ENCODE measurements around the gene SERPINA1. TPM values are rescaled to one million over a fixed set of nuclear protein-coding genes. Genes with fewer than 3 reads are reported as not detected.
A peak's percentile ranks its signal among the peaks of the same experiment; 100 is the strongest.
"Not testable (repeated sequence)": the region's sequence is repeated elsewhere in the genome, so short reads cannot be mapped to it uniquely, and the experiment has no call there.

SERPINA1 gene
- total RNA-seq, 8 experiments from 2014 or later: 0.22 to 1.9 (median 0.87) TPM; not detected in 1

DNA sequence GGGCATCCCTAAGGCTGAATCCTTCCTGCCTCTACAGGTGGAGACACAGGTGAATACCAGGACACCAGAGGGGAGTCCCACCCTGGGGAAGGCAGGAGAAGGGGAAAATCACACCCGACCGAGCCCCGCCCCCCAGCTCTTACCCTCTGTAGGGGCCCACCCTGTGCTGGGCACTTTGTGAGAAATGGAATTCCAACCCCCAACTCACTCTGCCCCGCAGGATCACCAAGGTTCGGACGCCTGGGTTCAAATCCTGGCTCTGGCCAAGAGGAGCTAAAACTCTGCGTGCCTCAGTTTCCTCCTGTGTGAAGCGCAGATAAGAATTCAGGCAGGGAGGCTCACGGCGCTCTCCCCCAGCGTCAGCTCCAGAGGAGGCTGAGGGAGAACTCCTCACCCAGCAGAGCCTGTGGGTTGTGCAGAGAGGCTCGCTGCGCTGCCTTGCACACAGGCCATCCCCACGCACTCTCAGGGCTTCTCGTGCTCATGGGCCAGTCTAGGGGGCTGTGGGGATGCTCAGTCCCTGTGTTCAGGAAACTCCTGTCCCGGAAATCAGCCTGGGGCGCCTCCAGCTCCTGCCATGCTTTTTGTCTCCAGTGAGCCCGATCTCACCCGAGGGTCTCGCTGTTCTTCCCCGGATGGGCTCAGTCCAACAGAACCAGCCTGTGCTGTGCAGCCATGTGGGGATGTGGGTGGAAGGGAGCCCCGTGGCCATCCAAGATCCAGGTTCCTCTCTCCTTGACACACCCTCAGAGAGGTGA is 18.5 kb downstream of the SERPINA1 start:
- H3K4me1 ChIP-seq (replicated peaks in 1 of 2); in situ Hi-C loops (cut with MboI; ENCODE audit: low pct_unique_long_range_greater_than_20kb in 2 of 9, low sequenced_read_pairs in 9 of 9, unreplicated experiment in 9 of 9); H3K27ac ChIP-seq; ATAC-seq (replicated peaks in 6 of 8); H3K4me3 ChIP-seq: not testable (repeated sequence)
- no CpG with 5 or more reads among the region's 22 CpGs for WGBS, 10 experiments

DNA sequence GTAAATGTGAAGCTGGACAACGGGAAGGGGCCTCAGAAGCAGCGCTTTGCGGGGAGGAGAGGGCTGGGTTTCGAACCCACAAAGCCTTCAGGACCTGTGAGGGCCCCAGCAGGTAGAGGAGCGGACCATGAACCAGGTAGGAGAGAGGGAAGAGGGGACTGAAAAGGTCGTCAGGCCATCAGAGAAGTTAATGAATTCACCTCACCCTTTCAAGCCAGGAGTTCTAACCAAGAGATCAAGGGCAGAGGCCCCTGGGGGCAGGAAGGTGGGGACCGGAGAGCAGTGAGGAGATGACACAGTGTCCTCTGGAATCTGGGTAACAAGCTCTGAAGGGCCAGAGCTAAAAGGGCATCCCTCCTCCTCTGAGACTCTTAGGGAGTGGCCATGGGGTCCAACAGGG is 19.4 kb downstream of the SERPINA1 start:
- no peak for ATAC-seq (replicated peaks in 6 of 8)
- no peak overlapping the region for H3K27ac ChIP-seq
- 81 to 100% (median 86%) methylated on average over 1 to 6 of the region's 7 CpGs; no CpG with 5 or more reads in 2 of the 10 experiments for WGBS, 10 experiments
- H3K4me3 ChIP-seq: no peak overlapping the region
- H3K4me1 ChIP-seq (replicated peaks in 1 of 2): no peaks in the 10 kb centered on the region
- in situ Hi-C loops (cut with MboI; ENCODE audit: low pct_unique_long_range_greater_than_20kb in 2 of 9, low sequenced_read_pairs in 9 of 9, unreplicated experiment in 9 of 9): no loop called here

DNA sequence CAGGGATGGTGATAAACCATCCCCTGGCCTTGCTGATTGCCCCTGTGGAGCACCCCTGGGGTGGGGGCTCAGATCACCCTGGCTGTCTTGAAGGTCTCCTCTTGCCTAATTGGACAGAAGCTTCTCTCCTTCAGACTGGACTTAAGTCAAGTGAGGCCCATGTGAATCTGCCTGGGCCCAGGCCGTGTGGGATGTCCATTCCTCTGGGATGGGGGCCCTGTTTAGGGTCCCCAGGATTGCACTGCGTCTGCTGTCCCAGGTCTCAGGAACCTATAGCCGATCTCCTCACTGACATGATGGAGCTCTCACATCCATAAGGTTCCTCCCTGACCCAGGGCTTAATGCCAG is 20.2 kb downstream of the SERPINA1 start:
- in situ Hi-C loops (cut with MboI; ENCODE audit: low pct_unique_long_range_greater_than_20kb in 2 of 9, low sequenced_read_pairs in 9 of 9, unreplicated experiment in 9 of 9): no loop called here
- ATAC-seq (replicated peaks in 6 of 8): no peak
- 83% methylated on average over 1 of the region's 3 CpGs; no CpG with 5 or more reads in 9 of the 10 experiments for WGBS, 10 experiments
- Histone ChIP-seq H3K27ac (no peak overlapping the region), H3K4me3 (no peak overlapping the region), H3K4me1 (replicated peaks in 1 of 2) (no peaks in the 10 kb centered on the region)

DNA sequence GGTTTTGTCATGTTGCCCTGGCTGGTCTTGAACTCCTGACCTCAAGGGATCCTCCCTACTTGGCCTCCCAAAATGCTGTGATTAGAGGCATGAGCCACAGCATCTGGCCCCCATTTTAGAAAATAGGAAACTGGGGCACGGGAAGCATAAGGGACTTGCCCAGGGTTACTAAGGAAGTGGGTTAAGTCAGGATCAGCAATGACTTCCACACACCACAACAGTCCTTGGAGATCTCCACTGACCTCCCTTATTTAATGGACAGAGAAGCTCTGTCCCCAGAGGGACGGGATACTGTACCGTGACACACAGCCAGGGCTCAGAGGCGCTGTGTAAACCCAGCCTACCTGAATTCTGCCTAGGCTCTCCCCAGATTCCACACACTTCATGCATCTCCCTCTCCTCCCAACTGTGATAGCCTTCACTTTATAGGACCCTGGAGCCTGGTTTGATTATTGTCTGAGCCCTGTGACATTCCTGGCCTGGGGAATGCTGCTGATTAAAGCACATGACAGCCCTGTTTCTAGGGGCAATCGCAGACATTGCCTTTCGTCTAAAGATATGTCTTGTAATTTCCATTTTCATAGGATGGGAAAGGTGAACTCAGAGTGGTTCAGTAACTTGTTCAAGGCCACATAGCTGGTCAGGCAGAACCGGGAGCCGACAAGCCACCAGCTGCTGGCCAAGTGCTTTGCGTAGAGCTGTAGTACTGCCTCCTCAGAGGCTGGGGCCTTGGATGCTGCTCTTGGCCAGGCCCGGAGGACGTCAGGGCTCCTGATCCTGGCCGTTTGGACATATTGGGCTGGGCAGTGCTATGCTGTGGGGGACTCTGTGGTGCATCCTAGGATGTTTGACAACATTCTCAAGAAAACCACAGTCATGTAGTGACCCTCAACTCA is 20.8 kb downstream of the SERPINA1 start:
- H3K4me3 ChIP-seq: no peak overlapping the region
- H3K27ac ChIP-seq: no peak overlapping the region
- 17 to 100% (median 86%) methylated on average over 1 to 7 of the region's 12 CpGs; no CpG with 5 or more reads in 2 of the 10 experiments for WGBS, 10 experiments
- in situ Hi-C loops (cut with MboI; ENCODE audit: low pct_unique_long_range_greater_than_20kb in 2 of 9, low sequenced_read_pairs in 9 of 9, unreplicated experiment in 9 of 9): no loop called here
- ATAC-seq (replicated peaks in 6 of 8): peak in 2 of 8 experiments; percentile 28 to 65
- no peaks in the 10 kb centered on the region for H3K4me1 ChIP-seq (replicated peaks in 1 of 2)

DNA sequence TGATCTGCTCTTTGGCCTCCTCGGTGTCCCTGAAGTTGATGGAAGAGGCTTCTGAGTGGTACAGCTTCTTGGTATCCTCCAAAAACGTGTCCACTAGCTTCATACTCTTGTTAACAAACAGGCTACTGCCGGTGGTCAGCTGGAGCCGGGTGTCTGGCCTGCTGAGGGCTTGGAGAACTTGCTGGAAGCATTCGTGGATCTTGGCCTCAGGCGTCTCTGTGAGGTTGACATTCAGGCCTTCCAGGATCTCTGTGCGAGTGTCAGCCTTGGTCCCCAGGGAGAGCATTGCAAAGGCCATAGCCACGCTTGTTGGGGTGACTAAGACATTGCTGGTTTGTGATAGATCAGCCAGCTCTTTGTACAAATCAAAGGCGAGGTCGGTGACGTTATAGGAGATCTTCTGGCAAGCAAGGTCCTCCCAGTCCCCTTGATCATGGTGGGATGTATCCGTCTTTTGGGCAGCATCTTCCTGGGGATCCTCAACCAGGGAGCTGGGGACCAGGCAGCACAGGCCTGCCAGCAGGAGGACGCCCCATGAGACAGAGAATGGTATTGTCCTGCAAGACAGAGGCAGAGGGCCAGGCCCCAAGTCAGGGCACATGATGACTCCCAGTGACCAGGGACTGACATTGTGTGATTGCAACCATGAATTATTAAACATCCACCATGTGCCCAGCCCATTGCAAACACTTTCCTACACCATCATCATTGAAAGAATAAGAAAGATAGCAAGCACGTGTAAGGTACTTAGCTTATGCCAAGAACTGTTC is 22.1 kb downstream of the SERPINA1 start, which contains the start of gene SERPINA2:
SERPINA2 (minus strand) TSS at position 553 of the 770 bp plus-strand sequence.
- 60 to 100% (median 88%) methylated on average over 1 to 12 of the region's 14 CpGs; no CpG with 5 or more reads in 1 of the 10 experiments for WGBS, 10 experiments
- ATAC-seq (replicated peaks in 6 of 8): peak in 4 of 8 experiments; percentile 60 to 72 (median 66)
- Histone ChIP-seq H3K4me1 (replicated peaks in 1 of 2) (no peaks in the 10 kb centered on the region), H3K27ac (no peak within 1 kb of the TSS), H3K4me3 (no peak within 1 kb of the TSS)
- in situ Hi-C loops (cut with MboI; ENCODE audit: low pct_unique_long_range_greater_than_20kb in 2 of 9, low sequenced_read_pairs in 9 of 9, unreplicated experiment in 9 of 9): no loop called here

DNA sequence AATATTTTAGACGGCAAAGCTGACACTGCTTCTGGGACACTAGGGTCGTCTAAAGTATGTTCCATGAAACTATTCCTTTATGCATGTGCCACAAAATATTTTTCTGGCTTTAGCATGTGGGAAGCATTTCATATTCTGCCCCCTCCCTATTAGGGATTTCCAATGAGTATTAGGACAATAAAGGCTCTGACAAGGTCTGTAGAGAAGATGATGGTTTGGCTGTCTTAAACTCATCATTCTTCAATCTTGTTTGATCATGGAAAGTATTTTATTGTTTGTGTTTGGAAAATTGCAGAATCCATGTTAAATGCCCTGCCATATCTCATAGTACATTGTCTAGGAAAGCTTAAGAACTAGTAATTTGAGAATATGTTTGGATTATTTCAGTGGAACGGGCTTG is 22.8 kb downstream of the SERPINA1 start:
- ATAC-seq (replicated peaks in 6 of 8): no peak

DNA sequence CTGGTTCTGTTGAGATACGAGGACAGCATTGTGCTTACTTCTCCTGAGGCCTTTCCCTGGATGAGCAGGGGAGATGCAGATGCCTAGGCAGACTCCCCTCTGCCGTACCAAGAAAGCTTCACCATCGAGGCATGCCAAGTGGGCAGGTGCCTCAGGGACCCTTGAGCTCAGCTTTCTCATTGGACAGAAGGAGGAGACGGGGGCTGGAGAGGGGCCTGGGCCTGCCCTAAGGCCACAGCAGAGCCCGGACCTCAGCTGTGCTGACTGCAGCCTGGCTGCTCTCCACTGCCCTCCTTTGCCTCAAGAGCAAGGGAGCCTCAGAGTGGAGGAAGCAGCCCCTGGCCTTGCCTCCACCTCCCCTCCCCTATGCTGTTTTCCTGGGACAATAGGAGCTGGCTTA is 23.4 kb downstream of the SERPINA1 start:
- in situ Hi-C loops (cut with MboI; ENCODE audit: low pct_unique_long_range_greater_than_20kb in 2 of 9, low sequenced_read_pairs in 9 of 9, unreplicated experiment in 9 of 9): no loop called here
- H3K27ac ChIP-seq: no peak overlapping the region
- H3K4me1 ChIP-seq (replicated peaks in 1 of 2): no peaks in the 10 kb centered on the region
- WGBS, 10 experiments: 40 to 71% (median 59%) methylated on average over 1 to 4 of the region's 5 CpGs; no CpG with 5 or more reads in 4 of the 10 experiments
- peak in 1 of 8 experiments; percentile 32 for ATAC-seq (replicated peaks in 6 of 8)
- no peak overlapping the region for H3K4me3 ChIP-seq

More for the DNA sequence above, 22.8 kb downstream of the SERPINA1 start:
- Histone ChIP-seq H3K27ac (no peak overlapping the region), H3K4me1 (replicated peaks in 1 of 2) (no peaks in the 10 kb centered on the region), H3K4me3 (no peak overlapping the region)
- WGBS, 10 experiments: 33 to 96% (median 73%) methylated on average over 1 to 3 of the region's 3 CpGs; no CpG with 5 or more reads in 2 of the 10 experiments
- in situ Hi-C loops (cut with MboI; ENCODE audit: low pct_unique_long_range_greater_than_20kb in 2 of 9, low sequenced_read_pairs in 9 of 9, unreplicated experiment in 9 of 9): no loop called here

DNA sequence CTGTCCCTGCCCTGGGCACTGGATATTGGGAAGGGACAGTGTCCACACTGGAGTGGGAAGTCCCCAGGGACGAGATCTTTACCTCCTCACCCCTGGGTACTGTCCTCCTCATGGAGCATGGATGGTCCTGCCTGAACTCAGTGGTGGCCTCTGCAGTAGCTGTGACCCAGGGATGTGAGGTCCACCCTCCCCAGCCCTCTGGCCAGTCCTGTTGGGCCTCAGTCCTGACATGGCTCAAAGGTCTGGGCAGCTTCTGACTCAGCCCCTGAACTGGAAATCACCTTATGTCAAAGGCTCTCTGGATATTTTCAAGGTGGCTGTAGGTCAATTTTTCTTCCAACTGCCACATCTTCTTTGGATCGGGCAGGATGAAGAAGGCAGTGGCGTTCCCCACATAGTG is 24.4 kb downstream of the SERPINA1 start:
- in situ Hi-C loops (cut with MboI; ENCODE audit: low pct_unique_long_range_greater_than_20kb in 2 of 9, low sequenced_read_pairs in 9 of 9, unreplicated experiment in 9 of 9): no loop called here
- ATAC-seq (replicated peaks in 6 of 8): no peak
- 50 to 100% (median 82%) methylated on average over 1 to 2 of the region's 3 CpGs; no CpG with 5 or more reads in 4 of the 10 experiments for WGBS, 10 experiments

DNA sequence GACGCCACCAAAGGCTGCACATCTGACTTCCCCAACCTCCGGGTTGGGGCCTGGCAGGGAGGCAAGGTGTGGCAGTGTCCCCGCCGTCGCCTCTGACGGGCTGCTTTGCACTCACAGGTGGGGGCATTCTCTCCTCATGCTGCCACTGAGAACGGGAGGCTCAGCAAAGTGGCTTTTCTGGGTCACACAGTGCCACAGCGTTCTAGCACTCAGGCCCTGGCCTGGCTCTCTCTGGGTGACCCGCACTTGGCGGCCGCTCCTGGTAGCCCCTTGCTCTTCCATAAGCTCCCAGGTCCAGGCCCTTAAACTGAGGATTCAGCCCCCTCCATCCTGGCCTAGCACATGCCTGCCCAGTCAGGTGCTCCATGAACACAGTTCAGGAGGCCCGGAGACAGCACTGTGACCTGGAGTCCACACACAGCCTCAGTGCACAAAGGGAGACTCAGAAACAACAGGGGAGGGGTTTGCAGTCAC is 25.2 kb downstream of the SERPINA1 start:
- peak in 4 of 8 experiments; percentile 11 to 50 (median 31) for ATAC-seq (replicated peaks in 6 of 8)
- WGBS, 10 experiments: 100% methylated on average over 1 of the region's 12 CpGs; no CpG with 5 or more reads in 8 of the 10 experiments
- in situ Hi-C loops (cut with MboI; ENCODE audit: low pct_unique_long_range_greater_than_20kb in 2 of 9, low sequenced_read_pairs in 9 of 9, unreplicated experiment in 9 of 9): no loop called here

More for the DNA sequence above, 24.4 kb downstream of the SERPINA1 start:
- H3K4me1 ChIP-seq (replicated peaks in 1 of 2): no peaks in the 10 kb centered on the region
- H3K4me3 ChIP-seq: no peak overlapping the region
- H3K27ac ChIP-seq: no peak overlapping the region

DNA sequence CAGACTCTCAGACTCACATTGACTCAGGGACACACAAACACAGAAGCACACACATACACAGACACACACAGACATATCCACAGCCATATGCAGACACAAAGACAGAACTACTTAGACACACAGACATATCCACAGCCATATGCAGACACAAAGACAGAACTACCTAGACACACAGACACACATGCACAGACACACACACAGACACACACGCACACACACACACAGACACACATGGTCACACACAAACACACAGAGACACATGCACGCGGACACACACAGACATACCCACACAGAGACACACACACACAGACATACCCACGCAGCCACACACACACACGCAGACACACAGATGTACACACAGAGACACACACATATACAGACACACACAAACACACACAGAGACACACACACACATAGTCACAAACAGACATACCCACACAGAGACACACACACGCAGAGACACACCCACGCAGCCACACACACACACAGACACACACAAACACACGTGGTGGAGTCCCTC is 25.7 kb downstream of the SERPINA1 start:
- in situ Hi-C loops (cut with MboI; ENCODE audit: low pct_unique_long_range_greater_than_20kb in 2 of 9, low sequenced_read_pairs in 9 of 9, unreplicated experiment in 9 of 9): no loop called here
- H3K4me1 ChIP-seq (replicated peaks in 1 of 2): no peaks in the 10 kb centered on the region
- no peak overlapping the region for H3K27ac ChIP-seq
- H3K4me3 ChIP-seq: no peak overlapping the region
- no peak for ATAC-seq (replicated peaks in 6 of 8)
- WGBS, 10 experiments: 70 to 100% (median 79%) methylated on average over 1 to 5 of the region's 8 CpGs; no CpG with 5 or more reads in 4 of the 10 experiments

More for the DNA sequence above, 25.2 kb downstream of the SERPINA1 start:
- Histone ChIP-seq H3K4me1 (replicated peaks in 1 of 2) (no peaks in the 10 kb centered on the region), H3K4me3 (no peak overlapping the region), H3K27ac (no peak overlapping the region)

DNA sequence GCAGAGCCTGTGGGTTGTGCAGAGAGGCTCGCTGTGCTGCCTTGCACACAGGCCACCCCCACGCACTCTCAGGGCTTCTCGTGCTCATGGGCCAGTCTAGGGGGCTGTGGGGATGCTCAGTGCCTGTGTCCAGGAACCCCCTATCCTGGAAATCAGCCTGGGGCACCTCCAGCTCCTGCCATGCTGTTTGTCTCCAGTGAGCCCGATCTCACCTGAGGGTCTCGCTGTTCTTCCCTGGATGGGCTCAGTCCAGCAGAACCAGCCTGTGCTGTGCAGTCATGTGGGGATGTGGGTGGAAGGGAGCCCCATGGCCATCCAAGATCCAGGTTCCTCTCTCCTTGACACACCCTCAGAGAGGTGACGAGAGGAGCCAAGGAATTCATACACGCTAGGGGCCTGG is 26.7 kb downstream of the SERPINA1 start:
- Histone ChIP-seq H3K27ac (no peak overlapping the region), H3K4me3 (no peak overlapping the region), H3K4me1 (replicated peaks in 1 of 2) (no peaks in the 10 kb centered on the region)
- 100% methylated on average over 1 of the region's 7 CpGs; no CpG with 5 or more reads in 9 of the 10 experiments for WGBS, 10 experiments
- in situ Hi-C loops (cut with MboI; ENCODE audit: low pct_unique_long_range_greater_than_20kb in 2 of 9, low sequenced_read_pairs in 9 of 9, unreplicated experiment in 9 of 9): no loop called here
- no peak for ATAC-seq (replicated peaks in 6 of 8)

DNA sequence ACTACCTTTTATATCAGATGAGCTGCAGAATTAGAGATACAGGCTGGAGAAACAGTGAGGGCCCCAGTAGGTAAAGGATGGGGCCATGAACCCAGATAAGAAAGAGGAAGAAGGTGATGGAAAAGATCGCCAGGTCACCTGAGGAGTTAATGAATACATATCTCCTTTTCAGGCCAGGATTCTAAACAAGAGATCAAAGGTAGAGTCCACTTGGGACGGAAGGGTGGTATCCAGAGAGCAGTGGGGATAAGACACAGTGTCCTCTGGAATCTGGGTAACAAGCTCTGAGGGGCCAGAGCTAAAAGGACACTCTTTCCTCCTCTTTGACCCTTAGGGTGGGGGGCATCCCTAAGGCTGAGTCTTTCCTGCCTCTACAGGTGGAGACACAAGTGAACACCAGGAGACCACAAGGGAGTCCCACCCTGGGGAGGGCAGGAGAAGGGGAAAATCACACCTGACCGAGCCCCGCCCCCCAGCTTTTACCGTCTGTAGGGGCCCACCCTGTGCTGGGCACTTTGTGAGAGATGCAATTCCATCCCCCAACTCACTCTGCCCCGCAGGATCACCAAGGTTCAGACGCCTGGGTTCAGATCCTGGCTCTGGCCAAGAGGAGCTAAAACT is 27.3 kb downstream of the SERPINA1 start:
- H3K27ac ChIP-seq: no peak overlapping the region
- ATAC-seq (replicated peaks in 6 of 8): no peak
- in situ Hi-C loops (cut with MboI; ENCODE audit: low pct_unique_long_range_greater_than_20kb in 2 of 9, low sequenced_read_pairs in 9 of 9, unreplicated experiment in 9 of 9): no loop called here
- no peak overlapping the region for H3K4me3 ChIP-seq
- 0 to 100% (median 51%) methylated on average over 1 to 2 of the region's 7 CpGs; no CpG with 5 or more reads in 1 of the 10 experiments for WGBS, 10 experiments
- H3K4me1 ChIP-seq (replicated peaks in 1 of 2): no peaks in the 10 kb centered on the region

Measured in motor neuron (in vitro differentiated cells).